ENCODE results near the gene GALNT7.

GALNT7 gene

GRCh38 chr4:173307778-173308177, 139.2 kb downstream of the GALNT7 start:
- no peak for DNase-seq (ENCODE audit: low spot score)

GRCh38 chr4:173311368-173311767, 142.8 kb downstream of the GALNT7 start:
- no peak for DNase-seq (ENCODE audit: low spot score)

- DNase-seq (ENCODE audit: low spot score): no peak
These were observed 146.1 kb downstream of the GALNT7 start for GRCh38 chr4:173314715-173315114.

DNA sequence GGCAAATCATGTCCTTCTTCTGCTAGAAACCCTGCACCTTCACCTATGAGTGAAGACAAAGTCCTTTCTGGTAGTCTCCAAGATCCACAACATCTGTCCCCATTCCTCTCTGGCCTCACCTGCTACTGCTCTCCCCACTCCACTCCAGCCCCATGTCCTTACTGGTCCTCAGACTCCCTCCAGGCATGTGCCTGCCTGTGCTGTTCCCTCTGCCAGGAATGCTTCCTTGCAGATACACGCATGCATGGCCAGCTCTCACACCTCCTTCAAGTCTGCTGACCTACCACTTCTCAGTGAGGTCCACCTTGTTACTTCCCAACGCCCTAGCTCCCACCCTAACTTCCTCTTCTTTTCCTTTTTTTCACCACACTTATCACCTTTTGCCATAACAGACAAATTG, 147.4 kb downstream of the GALNT7 start:
- no peak for DNase-seq (ENCODE audit: low spot score)

- no peak for DNase-seq (ENCODE audit: low spot score)
These were observed 148.4 kb downstream of the GALNT7 start for GRCh38 chr4:173317004-173317403.

DNA sequence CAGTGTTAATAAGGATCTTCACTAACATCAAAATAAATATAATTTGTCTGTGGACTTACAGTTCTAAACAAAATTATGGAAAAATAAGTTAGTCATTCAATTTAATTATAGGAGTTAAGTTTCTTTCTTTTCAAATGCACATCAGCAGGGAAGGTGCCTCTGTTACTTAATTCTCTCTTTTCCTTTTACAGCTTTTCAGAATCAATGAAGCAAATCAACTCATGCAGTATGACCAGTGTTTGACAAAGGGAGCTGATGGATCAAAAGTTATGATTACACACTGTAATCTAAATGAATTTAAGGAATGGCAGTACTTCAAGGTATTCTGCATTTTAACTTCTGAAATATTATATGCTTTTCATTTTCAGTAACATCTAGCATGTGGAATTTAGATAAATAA, 149.6 kb downstream of the GALNT7 start:
- DNase-seq (ENCODE audit: low spot score): no peak

GRCh38 chr4:173318648-173319211, 150.1 kb downstream of the GALNT7 start:
- no peak for DNase-seq (ENCODE audit: low spot score)

DNA sequence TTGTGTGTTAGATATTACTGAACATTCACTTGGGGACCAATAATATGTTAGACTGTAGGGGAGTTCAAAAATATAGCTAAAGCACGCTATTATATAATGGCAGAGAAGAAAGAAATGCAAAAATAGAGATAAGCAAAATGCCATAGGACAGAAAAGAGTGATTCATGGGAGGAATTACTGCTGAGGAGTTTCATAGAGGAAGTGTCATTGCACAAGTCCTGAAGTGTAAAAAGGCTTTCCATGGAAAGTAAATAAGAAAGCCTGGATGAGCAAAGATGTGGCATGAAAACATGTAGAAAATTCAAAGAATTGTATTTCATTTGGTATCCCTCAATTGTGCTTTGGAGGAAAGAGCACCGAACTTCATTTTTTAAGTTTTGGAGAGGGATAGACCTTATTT, 151.1 kb downstream of the GALNT7 start:
- no peak for DNase-seq (ENCODE audit: low spot score)

- no peak for DNase-seq (ENCODE audit: low spot score)
These were observed 156.6 kb downstream of the GALNT7 start for GRCh38 chr4:173325007-173325736.

DNA sequence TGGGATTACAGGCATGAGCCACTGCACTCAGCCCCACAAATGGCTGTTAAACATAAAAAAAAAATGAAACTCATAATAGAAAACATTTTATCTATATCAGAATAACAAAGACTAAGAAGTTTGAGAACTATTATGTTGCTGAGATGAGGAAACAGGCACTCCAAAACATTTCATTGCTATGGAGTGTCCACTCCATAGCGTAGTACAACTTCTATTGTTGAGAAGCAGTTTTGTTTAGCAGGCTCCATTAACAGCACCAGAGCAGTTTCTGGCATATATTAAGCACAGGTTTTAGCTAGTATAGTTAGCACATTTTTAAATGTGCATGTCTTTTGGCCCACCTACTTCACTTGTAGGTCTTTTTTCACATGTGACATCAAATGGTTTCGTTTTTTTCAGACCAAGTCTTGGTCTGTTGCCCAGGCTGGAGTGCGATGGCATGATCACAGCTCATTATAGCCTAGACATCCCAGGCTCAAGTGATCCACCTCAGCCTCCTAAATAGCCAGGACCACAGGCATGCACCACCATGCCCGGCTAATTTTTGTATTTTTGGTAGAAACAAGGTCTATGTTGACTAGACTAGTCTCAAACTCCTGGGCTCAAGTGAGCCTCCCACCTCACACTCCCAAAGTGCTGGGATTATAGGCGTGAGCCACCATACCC, 159.8 kb downstream of the GALNT7 start:
- no peak for DNase-seq (ENCODE audit: low spot score)

DNA sequence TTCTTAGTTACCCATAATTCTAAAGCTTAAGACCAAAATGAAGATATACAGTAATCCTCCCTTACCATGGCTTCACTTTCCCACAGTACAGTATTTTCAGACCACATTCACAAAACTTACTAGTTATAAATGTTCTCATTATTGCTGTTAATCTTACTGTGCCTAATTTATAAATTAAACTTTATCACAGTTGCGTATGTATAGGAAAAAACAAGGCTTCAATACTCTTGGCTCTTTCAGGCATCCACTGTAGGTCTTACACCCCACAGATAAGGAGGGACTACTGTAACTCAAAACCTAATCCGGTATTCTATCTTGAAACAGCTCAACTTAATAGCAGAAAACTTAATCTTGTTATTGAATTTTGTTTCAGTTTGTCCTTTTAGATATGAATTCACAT, 162.0 kb downstream of the GALNT7 start:
- no peak for DNase-seq (ENCODE audit: low spot score)

DNA sequence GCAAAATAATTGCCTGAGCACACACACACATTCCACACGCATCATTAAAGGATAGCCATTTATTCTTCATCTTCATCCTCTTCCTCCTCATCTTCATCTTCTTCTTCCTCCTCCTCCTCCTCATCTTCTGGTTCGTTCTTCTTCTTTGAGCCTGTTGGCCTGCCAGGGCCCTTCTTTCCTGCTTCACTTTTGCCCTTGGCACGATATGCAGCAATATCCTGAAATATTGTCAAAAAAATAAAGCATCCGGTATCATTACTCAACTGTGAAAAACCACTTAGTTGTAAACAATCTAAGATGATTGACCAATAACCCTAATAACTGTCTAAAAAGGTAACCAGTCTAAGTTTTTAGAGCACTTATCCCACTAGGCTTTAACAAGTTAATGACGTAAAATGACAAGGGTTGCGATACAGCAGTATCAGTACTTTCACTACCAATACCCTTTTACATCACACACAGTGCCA, 163.4 kb downstream of the GALNT7 start:
- no peak for DNase-seq (ENCODE audit: low spot score)

DNA sequence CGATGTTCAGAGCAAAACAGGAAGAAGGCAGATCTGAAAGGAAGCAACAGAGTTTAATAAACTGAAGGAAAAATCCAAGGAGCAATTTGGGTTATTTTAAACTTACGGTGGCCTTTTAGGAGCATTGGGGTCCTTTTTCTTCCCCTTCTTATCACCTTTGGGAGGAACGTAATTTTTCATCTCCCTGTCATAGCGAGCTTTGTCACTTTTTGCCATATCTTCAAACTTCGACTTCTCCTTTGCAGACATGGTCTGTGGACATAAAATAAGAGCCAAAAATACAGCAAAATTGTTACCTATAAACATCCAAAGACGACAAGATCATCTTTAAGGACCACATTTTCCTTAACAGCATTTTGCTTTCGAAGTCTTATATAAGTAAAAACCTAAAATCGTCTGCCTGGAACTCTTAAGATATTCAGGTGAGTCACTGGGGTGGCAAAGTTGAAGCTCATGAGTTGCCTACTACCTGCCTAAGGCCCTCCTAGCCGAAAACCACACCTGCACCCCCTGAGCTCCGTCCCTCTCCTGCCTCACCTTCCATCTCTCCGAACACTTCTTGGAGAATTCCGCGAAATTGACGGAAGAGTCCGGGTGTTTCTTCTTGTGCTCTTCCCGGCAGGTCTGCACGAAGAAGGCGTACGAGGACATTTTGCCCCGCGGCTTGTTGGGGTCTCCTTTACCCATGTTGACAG, 164.5 kb downstream of the GALNT7 start:
- DNase-seq (ENCODE audit: low spot score): no peak

DNA sequence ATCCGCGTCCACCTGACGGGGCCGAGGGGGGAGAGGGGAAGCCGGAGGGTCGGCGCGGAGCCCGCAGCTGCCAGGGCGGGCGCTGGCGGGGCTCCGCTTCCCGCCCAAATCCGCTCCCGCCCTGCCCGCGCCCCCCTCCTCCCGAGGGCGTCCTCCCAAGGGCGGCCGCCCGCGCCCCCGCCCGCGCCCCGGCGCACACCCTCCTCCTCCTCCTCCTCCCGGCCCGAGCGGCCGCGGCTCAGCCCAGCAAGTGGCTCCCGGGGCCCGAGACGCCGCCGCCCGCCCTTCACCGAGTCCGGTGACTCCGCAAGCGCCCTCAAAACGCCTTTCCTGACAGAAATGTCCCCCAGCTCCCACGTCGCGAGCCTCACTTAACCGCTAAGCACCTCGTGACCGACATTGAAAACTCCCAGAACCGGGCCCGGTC, 165.1 kb downstream of the GALNT7 start:
- DNase-seq (ENCODE audit: low spot score): peak; percentile 15

DNA sequence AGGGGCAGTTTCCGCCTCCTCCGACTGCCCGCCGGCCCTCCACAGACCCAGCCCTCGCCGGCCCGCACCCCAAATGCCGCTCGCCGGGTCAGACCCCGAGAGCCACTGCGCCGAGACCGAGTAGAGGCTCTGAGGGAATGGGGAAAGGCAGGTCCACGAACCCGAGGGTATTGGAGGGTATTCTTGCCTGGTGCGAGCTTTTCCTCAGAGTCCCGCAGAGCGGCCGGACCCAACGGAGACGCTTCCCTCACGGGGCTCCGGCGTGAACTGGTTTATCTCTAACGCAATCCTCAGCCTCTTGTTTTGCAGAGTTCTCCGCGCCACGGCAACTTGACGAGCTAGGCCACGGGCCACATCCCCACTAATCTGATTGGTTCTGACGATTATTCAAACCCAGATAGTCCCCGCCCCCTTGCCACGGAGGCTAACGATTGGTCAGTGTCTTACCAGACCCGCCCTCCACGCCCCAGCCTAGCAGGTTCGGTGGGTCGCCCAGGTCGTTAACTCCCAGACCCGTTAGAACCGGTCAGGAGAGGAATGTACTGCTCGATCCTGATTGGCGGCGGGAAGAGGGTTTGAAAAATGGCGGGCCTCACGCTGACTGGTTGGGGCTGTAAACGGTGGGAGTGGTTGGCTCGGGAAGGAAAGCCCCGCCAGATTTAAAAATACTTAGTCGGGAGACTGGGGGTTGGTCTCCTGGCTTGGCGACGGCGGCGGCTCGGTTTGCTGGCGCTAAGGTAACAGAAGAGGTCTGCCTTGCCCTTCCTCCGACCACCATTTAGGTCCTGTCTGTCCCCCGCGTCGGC, 165.7 kb downstream of the GALNT7 start, which contains the start of gene HMGB2:
Gene HMGB2, minus strand, starts transcription at position 274 of the 806 bp plus-strand sequence. CDS start 709 bp downstream, outside the sequence.
- peak; percentile 97 for DNase-seq (ENCODE audit: low spot score)

DNA sequence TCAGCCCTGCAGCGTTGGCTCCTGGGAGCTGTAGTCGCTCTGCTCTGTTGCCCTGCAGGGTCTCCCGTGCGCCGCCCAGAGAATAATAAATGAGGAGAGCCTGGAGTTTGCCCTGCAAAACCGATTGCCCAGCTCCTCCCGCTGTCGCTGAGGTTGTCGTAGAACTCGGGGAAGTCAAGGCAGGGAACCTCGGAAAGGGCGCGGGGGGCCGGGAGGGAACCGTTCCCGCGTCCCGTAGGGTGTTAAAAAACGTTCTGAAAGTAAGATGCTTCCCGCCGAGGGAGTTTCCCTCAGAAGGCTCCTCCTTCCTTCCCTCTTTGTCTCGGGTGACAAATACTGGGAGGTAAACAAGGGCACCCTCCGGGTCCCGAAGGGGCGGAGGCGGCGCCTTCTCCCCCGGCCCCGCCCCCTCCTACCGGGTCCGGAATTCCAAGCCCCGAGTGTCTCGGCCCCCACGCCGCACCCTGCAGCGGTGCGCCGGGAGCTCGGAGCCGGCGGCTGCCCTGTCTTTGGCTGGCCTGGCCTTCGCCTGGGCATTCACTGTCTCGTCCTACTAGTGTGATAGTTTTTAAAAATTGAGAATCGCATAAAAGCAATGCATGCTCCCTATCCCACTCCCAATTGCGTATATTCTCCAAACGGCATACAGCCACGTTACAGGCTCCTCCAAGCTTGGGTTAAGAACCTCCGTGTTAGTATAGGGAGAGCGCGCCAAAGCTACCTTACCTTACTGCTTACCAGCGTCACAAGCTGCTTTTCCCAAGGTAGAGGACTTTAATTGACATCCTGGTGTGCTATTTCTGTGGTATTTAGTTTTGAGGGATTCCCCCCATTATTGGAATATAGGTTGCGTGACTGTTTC, 166.5 kb downstream of the GALNT7 start:
- peak; percentile 75 for DNase-seq (ENCODE audit: low spot score)

- no peak for DNase-seq (ENCODE audit: low spot score)
These were observed 168.9 kb downstream of the GALNT7 start for GRCh38 chr4:173337463-173337862.

DNA sequence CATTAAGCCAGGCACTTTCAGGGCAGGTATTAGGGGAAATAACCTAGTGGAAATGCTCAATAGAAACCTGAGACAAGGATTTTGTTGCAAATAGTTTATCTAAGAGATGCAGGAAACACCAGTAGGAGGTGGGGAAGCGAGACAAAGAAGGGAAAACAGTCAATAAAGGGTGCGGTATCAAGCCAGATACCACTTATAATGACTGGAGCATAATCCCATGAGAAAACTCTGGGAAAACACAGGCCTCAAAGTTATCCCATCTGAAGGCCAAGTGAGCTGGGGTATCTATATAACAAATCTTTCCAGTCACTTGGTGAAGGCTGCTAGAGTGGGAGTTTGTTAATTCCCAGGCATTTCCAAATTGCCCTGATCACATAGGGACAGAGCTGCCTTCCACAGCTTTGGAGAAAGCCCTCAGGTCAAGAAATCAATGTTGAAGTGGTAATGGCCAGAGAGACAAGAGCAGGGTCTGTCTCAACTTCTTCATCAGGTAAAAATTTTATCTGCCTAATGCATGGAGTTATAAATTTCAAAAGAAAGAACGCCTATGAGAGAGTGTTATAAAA, 175.3 kb downstream of the GALNT7 start:
- no peak for DNase-seq (ENCODE audit: low spot score)

DNA sequence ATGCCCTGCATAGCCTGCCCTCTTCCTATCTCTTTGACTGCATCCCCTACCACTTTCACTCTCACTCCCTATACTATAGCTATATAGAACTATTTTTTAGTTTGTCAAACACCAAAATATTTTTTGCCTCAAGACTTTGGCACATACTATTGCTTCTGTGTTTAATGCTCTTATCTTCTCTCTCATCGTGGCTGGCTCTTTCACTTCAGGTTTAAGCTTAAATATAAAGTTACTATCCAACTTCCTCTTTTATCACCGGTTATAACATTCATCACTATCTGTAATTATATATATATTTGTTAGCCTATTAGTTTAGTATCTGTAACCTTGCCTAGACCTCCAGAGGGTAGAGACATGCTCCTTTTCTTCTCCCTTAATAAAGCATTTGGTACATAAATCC, 177.0 kb downstream of the GALNT7 start:
- DNase-seq (ENCODE audit: low spot score): no peak

DNA sequence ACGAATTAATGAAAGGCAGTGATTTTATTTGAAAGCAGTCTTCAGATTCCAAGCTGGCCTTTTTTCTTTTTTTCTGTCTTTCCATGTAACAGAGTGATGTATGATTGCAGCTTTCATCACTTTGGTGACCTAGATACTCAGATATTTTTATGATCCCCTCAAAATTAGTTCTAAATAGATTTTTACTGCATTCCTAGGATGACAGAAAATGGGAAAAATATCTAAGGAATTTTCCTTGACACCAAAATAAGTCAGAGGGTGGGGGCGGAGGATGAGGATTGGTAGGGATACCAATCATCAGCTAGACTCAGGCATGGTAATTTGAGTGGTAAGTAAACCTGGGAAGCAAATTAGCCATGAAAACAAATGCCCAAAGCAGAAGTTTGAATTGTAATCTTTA, 177.5 kb downstream of the GALNT7 start:
- DNase-seq (ENCODE audit: low spot score): no peak
